ENCODE measurements around the gene NEIL1. TPM values are rescaled to one million over a fixed set of nuclear protein-coding genes. Genes with fewer than 3 reads are reported as not detected.

The NEIL1 gene
- total and polyA plus RNA-seq, 2 of the 8 experiments (the other 6 are each of a cell fraction or from before 2014, with no cell fraction given) = 10.4 to 10.9 TPM

GRCh38 chr15:75328493-75329314, 18.1 kb upstream of the NEIL1 start:
- no peak overlapping the region; the same call in 1 of the 2 replicates for H4K8ac ChIP-seq (ENCODE audit: extremely low read depth, insufficient read depth, low read length)
- H4K5ac ChIP-seq (ENCODE audit: insufficient read length, low read depth, low read length) = no peak overlapping the region
- H2BK12ac ChIP-seq (ENCODE audit: low read depth, low read length) = no peak overlapping the region
- H2AK5ac ChIP-seq (ENCODE audit: low read depth, low read length) = no peak overlapping the region
- H2AFZ ChIP-seq (ENCODE audit: low read length) = no peak overlapping the region
- TF ChIP-seq KDM4A (IDR thresholded peaks at IDR 0.05; ENCODE audit: low read depth, low read length, severe bottlenecking) (no peak), TAF1 (IDR thresholded peaks at IDR 0.05; ENCODE audit: low read depth, low read length) (no peak), RAD21 (IDR thresholded peaks at IDR 0.05 in 1 of 2, conservative IDR thresholded peaks at IDR 0.05 in 1 of 2; ENCODE audit: low read depth in 2 of 2, low read length in 2 of 2) (peak in 1 of 2 experiments; percentile 17; a peak in 1 of 4 replicates), HDAC2 (IDR thresholded peaks at IDR 0.05; ENCODE audit: borderline replicate concordance in 1 of 2, low read depth in 2 of 2, low read length in 2 of 2) (no peak)
- no peak for FAIRE-seq
- no peak overlapping the region for H2BK20ac ChIP-seq (ENCODE audit: low read length)
- POLR2A ChIA-PET (ENCODE audit: partially characterized antibody) = interaction anchor here (1.0 to 1.2 kb wide), 2 partner anchors 25 to 39 kb away, joined by 3 read pairs; no protein-coding TSS in a partner anchor
- H3K36me3 ChIP-seq (ENCODE audit: control insufficient read depth in 2 of 4, insufficient read depth in 4 of 4, low read length in 3 of 4) = no peaks in the 10 kb centered on the region
- no peaks in the 10 kb centered on the region for H3K9me3 ChIP-seq (ENCODE audit: insufficient read depth in 2 of 2, low read depth in 1 of 2, low read length in 1 of 2)
- no peak overlapping the region for H3K23ac ChIP-seq (ENCODE audit: insufficient read length)
- no peak overlapping the region for H3K4ac ChIP-seq (replicated peaks; ENCODE audit: insufficient read length, low read depth, low read length)
- no peak overlapping the region for H2BK5ac ChIP-seq (ENCODE audit: low read depth, low read length)
- no peak overlapping the region for H3K56ac ChIP-seq (replicated peaks; ENCODE audit: insufficient read length, low read depth, low read length)
- no peak overlapping the region for H3K14ac ChIP-seq (ENCODE audit: insufficient read length)
- CTCF ChIA-PET (ENCODE audit: partially characterized antibody) = interaction anchor here (0.6 to 2.4 kb wide), 7 partner anchors 9 to 343 kb away, joined by 3 to 12 read pairs (median 3); no protein-coding TSS in a partner anchor
- no peaks in the 10 kb centered on the region for H3K4me1 ChIP-seq (replicated peaks in 1 of 4; ENCODE audit: control insufficient read depth in 3 of 4, insufficient read depth in 4 of 4, low read length in 3 of 4)
- no peak overlapping the region for H2BK120ac ChIP-seq (replicated peaks; ENCODE audit: low read depth, low read length)
- H3K79me1 ChIP-seq (ENCODE audit: low read depth, low read length) = no peaks in the 10 kb centered on the region
- H2BK15ac ChIP-seq (ENCODE audit: low read length) = no peak overlapping the region
- no peak overlapping the region for H3K4me3 ChIP-seq (ENCODE audit: extremely low read depth in 1 of 4, insufficient read depth in 2 of 4, low read depth in 3 of 4, low read length in 4 of 4)
- no peak overlapping the region for H3K9ac ChIP-seq (replicated peaks in 1 of 4; ENCODE audit: extremely low read depth in 1 of 4, low read depth in 3 of 4, low read length in 3 of 4)
- no peak overlapping the region for H3K27ac ChIP-seq (ENCODE audit: low read depth, low read length)
- H3K23me2 ChIP-seq (ENCODE audit: low read depth, low read length) = no peaks in the 10 kb centered on the region
- H3K79me2 ChIP-seq (ENCODE audit: control insufficient read depth in 1 of 2, insufficient read depth in 2 of 2, low read length in 2 of 2) = no peaks in the 10 kb centered on the region
- no peaks in the 10 kb centered on the region for H3K27me3 ChIP-seq (replicated peaks in 1 of 4; ENCODE audit: control insufficient read depth in 3 of 4, extremely low read depth in 1 of 4, insufficient read depth in 3 of 4, low read length in 3 of 4)
- H4K20me1 ChIP-seq (replicated peaks in 1 of 2; ENCODE audit: control insufficient read depth in 1 of 2, insufficient read depth in 2 of 2, low read length in 2 of 2) = no peaks in the 10 kb centered on the region
- no peak for DNase-seq (ENCODE audit: low read depth in 1 of 2, low spot score in 2 of 2)
- no peak overlapping the region for H3K18ac ChIP-seq (ENCODE audit: extremely low read depth, low read length)
- WGBS, 2 experiments (ENCODE audit: extremely low coverage in 1 of 2, insufficient coverage in 1 of 2, insufficient read length in 1 of 2, insufficient replicate concordance in 2 of 2, low coverage in 1 of 2, low lambda C conversion rate in 2 of 2, missing lambda C conversion rate in 1 of 2) = 86% methylated on average over 10 of the region's 10 CpGs; no CpG with 5 or more reads in 1 of the 2 experiments
- no peak overlapping the region for H4K91ac ChIP-seq (replicated peaks; ENCODE audit: insufficient read length, low read length)
- no peak overlapping the region for H3K4me2 ChIP-seq (ENCODE audit: insufficient read depth in 1 of 2, low read depth in 2 of 2, low read length in 2 of 2)
